GM12878 (cell line): ENCODE data around the gene PALLD.

Source experiments
- BHLHE40 ChIP-seq, 2 experiments: fragments of 450-650 bp in 1 of 2; IDR thresholded peaks; 2 replicates each; pipeline ENCODE4 v1.6.1; 2011 to 2017; ENCODE audit warnings: low read depth in 2 of 2, borderline replicate concordance in 1 of 2, improper control_type of control experiment in 1 of 2, low read length in 1 of 2, mild to moderate bottlenecking in 1 of 2
- CHD4 ChIP-seq: fragments of 200-600 bp; sonication (generic); IDR thresholded peaks from 2 replicates; pipeline ENCODE4 v1.6.1; 2016; ENCODE audit warnings: mild to moderate bottlenecking
- CTCF ChIP-seq, 3 experiments: IDR thresholded peaks in 2 of 3; conservative IDR thresholded peaks in 1 of 3; 2 replicates each; pipeline ENCODE4 v1.5.1; 2011; ENCODE audit warnings: low read depth in 3 of 3, low read length in 3 of 3, mild to moderate bottlenecking in 3 of 3, control low read depth in 2 of 3, moderate library complexity in 2 of 3, inconsistent platforms in 1 of 3, mixed read lengths in 1 of 3; ENCODE audit not compliant: control insufficient read depth in 2 of 3, insufficient read depth in 1 of 3; ENCODE audit errors: extremely low read depth in 1 of 3
- HDAC2 ChIP-seq: fragments of 200-600 bp; sonication (generic); IDR thresholded peaks from 2 replicates; pipeline ENCODE4 v1.6.1; 2017
- PML ChIP-seq: IDR thresholded peaks from 2 replicates; pipeline ENCODE4 v1.6.1; 2012; ENCODE audit warnings: low read length, inconsistent platforms
- RAD21 ChIP-seq: IDR thresholded peaks from 2 replicates; pipeline ENCODE4 v1.6.1; 2011; ENCODE audit warnings: mild to moderate bottlenecking, low read depth, low read length, moderate library complexity; ENCODE audit not compliant: insufficient read depth
- REST ChIP-seq: IDR thresholded peaks from 2 replicates; pipeline ENCODE4 v1.6.1; 2012; ENCODE audit warnings: mild to moderate bottlenecking, low read depth, low read length
- TCF12 ChIP-seq: IDR thresholded peaks from 2 replicates; pipeline ENCODE4 v1.6.1; 2011; ENCODE audit warnings: low read depth, mild to moderate bottlenecking, low read length

- no peak for TF ChIP-seq TCF12
- TF ChIP-seq BHLHE40 (IDR thresholded peaks at IDR 0.05; ENCODE audit: borderline replicate concordance in 1 of 2, low read depth in 2 of 2, low read length in 1 of 2): no peak
- TF ChIP-seq CHD4: no peak
- no peak for TF ChIP-seq HDAC2
- no peak for TF ChIP-seq REST
- TF ChIP-seq CTCF (IDR thresholded peaks at IDR 0.05 in 2 of 3, conservative IDR thresholded peaks at IDR 0.05 in 1 of 3; ENCODE audit: control insufficient read depth in 2 of 3, extremely low read depth in 1 of 3, insufficient read depth in 1 of 3, low read depth in 3 of 3, low read length in 3 of 3): no peak
- TF ChIP-seq RAD21: no peak
- TF ChIP-seq PML: no peak
These were observed 11.8 kb downstream of the PALLD start for GRCh38 chr4:168508683-168509082.
